ENCODE measurements around the gene GDF9.
"Not testable (repeated sequence)": the region's sequence is repeated elsewhere in the genome, so short reads cannot be mapped to it uniquely, and the experiment has no call there.

The GDF9 gene

DNA sequence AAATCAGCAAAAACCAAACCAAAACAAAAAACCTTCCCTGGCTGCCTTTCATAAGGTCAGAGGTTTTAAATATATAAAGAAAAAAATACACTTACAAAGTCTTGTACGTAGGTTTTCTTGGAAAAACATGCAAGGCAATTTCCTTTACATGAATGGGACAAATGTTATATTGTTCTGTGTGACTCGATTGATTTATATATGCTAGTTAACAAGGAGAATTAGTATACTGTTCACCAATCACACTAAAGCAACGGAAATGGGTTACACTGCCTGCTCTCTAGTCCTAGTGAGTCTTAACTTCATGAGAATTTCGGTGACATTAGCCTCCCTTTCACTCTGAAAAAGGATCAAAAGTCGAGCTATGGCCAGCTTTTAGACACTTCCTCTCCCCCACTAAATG, 5.5 kb downstream of the GDF9 start:
- Histone ChIP-seq H3K36me3 (replicated peaks) (no peaks in the 10 kb centered on the region), H3K27ac (no peak overlapping the region), H3K4me3 (ENCODE audit: low read depth, low read length) (no peak overlapping the region), H3K27me3 (replicated peaks) (no peaks in the 10 kb centered on the region)
- DNase-seq = no peak
- in situ Hi-C loops (cut with HindIII; ENCODE audit: low pct_ligation_motif_present, low sequenced_read_pairs) = no loop called here
- TF ChIP-seq, protein P1, sequence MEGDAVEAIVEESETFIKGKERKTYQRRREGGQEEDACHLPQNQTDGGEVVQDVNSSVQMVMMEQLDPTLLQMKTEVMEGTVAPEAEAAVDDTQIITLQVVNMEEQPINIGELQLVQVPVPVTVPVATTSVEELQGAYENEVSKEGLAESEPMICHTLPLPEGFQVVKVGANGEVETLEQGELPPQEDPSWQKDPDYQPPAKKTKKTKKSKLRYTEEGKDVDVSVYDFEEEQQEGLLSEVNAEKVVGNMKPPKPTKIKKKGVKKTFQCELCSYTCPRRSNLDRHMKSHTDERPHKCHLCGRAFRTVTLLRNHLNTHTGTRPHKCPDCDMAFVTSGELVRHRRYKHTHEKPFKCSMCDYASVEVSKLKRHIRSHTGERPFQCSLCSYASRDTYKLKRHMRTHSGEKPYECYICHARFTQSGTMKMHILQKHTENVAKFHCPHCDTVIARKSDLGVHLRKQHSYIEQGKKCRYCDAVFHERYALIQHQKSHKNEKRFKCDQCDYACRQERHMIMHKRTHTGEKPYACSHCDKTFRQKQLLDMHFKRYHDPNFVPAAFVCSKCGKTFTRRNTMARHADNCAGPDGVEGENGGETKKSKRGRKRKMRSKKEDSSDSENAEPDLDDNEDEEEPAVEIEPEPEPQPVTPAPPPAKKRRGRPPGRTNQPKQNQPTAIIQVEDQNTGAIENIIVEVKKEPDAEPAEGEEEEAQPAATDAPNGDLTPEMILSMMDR (IDR thresholded peaks at IDR 0.05; ENCODE audit: low read depth, low read length, missing control alignments) = no peak

DNA sequence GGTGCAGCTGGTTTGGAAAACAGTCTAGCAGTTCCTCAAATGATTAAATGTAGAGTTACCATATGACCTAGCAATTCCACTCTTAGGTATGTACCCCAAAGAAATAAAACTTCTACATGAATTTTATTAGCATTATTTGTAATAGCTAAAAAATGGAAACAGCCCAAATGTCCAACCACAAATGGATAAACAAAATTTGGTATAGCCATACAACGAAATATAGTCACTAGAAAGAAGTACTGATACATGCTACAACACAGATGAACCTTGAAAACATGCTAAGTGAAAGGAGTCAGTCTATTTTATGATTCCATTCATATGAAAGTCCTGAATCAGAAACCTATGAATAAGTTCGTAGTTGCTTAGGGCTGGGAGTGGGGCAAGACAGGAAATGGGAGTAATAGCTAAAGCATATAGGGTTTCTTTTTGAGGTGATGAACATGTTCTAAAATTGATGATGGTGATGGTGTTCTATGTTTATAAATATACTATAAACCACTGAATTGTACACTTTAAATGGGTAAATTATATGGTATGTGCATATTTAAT, 6.3 kb downstream of the GDF9 start:
- DNase-seq = no peak

DNA sequence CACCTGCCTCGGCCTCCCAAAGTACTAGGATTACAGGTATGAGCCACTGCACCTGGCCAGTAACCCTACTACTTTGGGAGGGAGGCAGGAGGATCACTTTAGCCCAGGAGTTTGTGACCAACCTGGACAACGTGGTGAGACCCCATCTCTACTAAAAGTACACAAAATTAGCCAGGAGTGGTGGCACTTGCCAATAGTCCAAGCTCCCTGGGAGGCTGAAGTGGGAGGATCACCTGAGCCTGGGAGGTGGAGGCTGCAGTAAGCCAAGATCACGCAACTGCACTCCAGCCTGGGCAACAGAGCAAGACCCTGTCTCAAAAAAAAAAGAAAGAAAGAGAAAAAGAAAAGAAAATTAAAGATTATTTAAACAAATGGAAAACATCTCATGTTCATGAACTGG, 10.3 kb downstream of the GDF9 start:
- TF ChIP-seq, protein P1 (IDR thresholded peaks at IDR 0.05; ENCODE audit: low read depth, low read length, missing control alignments) = no peak
- H3K27me3 ChIP-seq (replicated peaks) = no peaks in the 10 kb centered on the region
- in situ Hi-C loops (cut with HindIII; ENCODE audit: low pct_ligation_motif_present, low sequenced_read_pairs) = no loop called here
- no peak overlapping the region for H3K4me3 ChIP-seq (ENCODE audit: low read depth, low read length)
- no peak for DNase-seq
- no peaks in the 10 kb centered on the region for H3K36me3 ChIP-seq (replicated peaks)
- H3K27ac ChIP-seq = no peak overlapping the region

More for the DNA sequence above, 6.3 kb downstream of the GDF9 start:
- in situ Hi-C loops (cut with HindIII; ENCODE audit: low pct_ligation_motif_present, low sequenced_read_pairs) = no loop called here
- Histone ChIP-seq H3K4me3 (ENCODE audit: low read depth, low read length) (no peak overlapping the region), H3K27me3 (replicated peaks) (no peaks in the 10 kb centered on the region), H3K36me3 (replicated peaks) (no peaks in the 10 kb centered on the region), H3K27ac (no peak overlapping the region)
- TF ChIP-seq, protein P1 (IDR thresholded peaks at IDR 0.05; ENCODE audit: low read depth, low read length, missing control alignments) = no peak

DNA sequence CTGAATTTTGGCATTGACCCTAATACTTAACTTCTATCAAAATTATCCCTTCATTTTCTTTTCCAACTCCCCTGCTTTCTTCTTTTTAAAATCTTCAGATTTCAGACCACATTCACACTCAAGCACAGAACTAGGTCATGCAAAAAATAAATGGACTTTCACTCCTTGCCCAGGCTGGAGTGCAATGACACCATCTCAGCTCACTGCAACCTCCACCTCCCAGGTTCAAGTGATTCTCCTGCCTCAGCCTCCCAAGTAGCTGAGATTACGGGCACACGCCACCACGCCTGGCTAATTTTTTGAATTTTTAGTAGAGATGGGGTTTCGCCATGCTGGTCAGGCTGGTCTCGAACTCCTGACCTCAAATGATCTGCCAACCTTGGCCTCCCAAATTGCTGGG, 11.3 kb downstream of the GDF9 start:
- H3K27me3 ChIP-seq (replicated peaks); H3K36me3 ChIP-seq (replicated peaks); DNase-seq; in situ Hi-C loops (cut with HindIII; ENCODE audit: low pct_ligation_motif_present, low sequenced_read_pairs); H3K27ac ChIP-seq; H3K4me3 ChIP-seq (ENCODE audit: low read depth, low read length): not testable (repeated sequence)

DNA sequence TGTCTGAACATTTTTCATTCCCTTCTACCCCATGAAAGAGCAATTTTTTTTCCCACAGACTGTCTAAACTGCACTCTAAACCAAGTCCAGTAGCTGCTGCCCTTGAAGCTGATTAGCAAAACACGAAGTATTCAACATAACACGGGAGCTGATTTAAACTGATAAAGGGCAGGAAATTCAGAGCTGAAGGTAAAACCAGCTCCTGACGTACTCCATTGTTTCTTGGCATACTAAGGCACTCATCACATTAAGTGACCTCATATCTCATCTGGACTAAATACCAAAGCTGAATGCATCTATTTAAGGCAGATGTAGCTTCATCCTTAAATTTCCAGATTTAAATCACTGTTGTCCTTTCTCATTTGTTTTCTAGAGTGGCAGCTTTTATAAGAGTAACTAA, 12.0 kb downstream of the GDF9 start:
- in situ Hi-C loops (cut with HindIII; ENCODE audit: low pct_ligation_motif_present, low sequenced_read_pairs) = no loop called here
- Histone ChIP-seq H3K27ac (no peak overlapping the region), H3K4me3 (ENCODE audit: low read depth, low read length) (no peak overlapping the region), H3K27me3 (replicated peaks) (no peaks in the 10 kb centered on the region), H3K36me3 (replicated peaks) (no peaks in the 10 kb centered on the region)
- TF ChIP-seq, protein P1 (IDR thresholded peaks at IDR 0.05; ENCODE audit: low read depth, low read length, missing control alignments) = no peak
- no peak for DNase-seq

DNA sequence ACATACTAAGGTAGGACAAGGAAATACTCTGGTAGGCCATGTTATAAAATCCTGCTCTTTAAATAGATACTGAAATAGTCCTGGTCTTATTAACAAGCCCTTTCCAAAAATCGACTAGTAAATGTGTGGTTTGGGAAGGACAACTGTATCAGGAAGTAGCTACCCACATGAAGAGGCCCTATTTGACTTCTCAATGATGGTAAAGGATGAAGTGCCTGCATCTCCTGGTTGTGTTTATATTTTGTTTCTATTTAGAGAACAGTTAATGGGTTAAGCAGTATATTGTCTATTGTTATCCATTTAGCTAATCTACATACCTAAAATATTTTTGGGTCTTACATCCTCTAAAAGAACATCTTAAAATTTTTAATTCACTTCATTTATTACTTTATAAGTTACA, 12.5 kb downstream of the GDF9 start:
- no peaks in the 10 kb centered on the region for H3K27me3 ChIP-seq (replicated peaks)
- DNase-seq = no peak
- H3K36me3 ChIP-seq (replicated peaks) = no peaks in the 10 kb centered on the region
- TF ChIP-seq, protein P1 (IDR thresholded peaks at IDR 0.05; ENCODE audit: low read depth, low read length, missing control alignments) = no peak
- H3K4me3 ChIP-seq (ENCODE audit: low read depth, low read length) = no peak overlapping the region
- in situ Hi-C loops (cut with HindIII; ENCODE audit: low pct_ligation_motif_present, low sequenced_read_pairs) = no loop called here
- no peak overlapping the region for H3K27ac ChIP-seq
